Effector CD4-positive, alpha-beta T cell (primary cell): ENCODE measurements around the gene PTPN21.

Source experiments
- DNase-seq: peaks from one replicate; pipeline ENCODE4 v3.0.0-alpha.2; 2020

Gene PTPN21

GRCh38 chr14:88454886-88455285 lies 99.9 kb downstream of the PTPN21 start:
- DNase-seq = no peak

GRCh38 chr14:88452231-88452630 lies 102.6 kb downstream of the PTPN21 start:
- DNase-seq = no peak

GRCh38 chr14:88439088-88439487 lies 115.7 kb downstream of the PTPN21 start:
- no peak for DNase-seq

GRCh38 chr14:88437658-88438057 lies 117.1 kb downstream of the PTPN21 start:
- no peak for DNase-seq

- DNase-seq = no peak
Observed at GRCh38 chr14:88430976-88431375, 123.8 kb downstream of the PTPN21 start.

- DNase-seq = no peak
Observed at GRCh38 chr14:88426271-88426670, 128.5 kb downstream of the PTPN21 start.

GRCh38 chr14:88424573-88424972 lies 130.2 kb downstream of the PTPN21 start:
- DNase-seq = no peak

GRCh38 chr14:88422919-88423650 lies 131.7 kb downstream of the PTPN21 start:
- DNase-seq = no peak

GRCh38 chr14:88422047-88422446 lies 132.8 kb downstream of the PTPN21 start:
- DNase-seq = no peak

GRCh38 chr14:88421286-88421685 lies 133.5 kb downstream of the PTPN21 start:
- DNase-seq = no peak

GRCh38 chr14:88420187-88420586 lies 134.6 kb downstream of the PTPN21 start:
- DNase-seq = no peak

- DNase-seq = no peak
Observed at GRCh38 chr14:88417594-88417993, 137.2 kb downstream of the PTPN21 start.
